ENCODE data around the gene RAPGEF1. TPM values are rescaled to one million over a fixed set of nuclear protein-coding genes. Genes with fewer than 3 reads are reported as not detected.

Gene RAPGEF1
- total RNA-seq, 1 experiment from 2014 or later: 55.6 TPM

- H3K18ac ChIP-seq (ENCODE audit: insufficient read length, low read depth, low read length): peak overlapping the region; percentile 47
- H2AK5ac ChIP-seq (ENCODE audit: insufficient read length, low read length): no peak overlapping the region
- peaks cover 38% of the 10 kb centered on the region for H3K4me1 ChIP-seq (ENCODE audit: insufficient read depth, low read length)
- H3K27ac ChIP-seq (ENCODE audit: insufficient read length, low read depth, low read length): no peak overlapping the region
- Mint-ChIP-seq H3K9me3 (peaks cover 8 to 10% of the 10 kb centered on the region in 2 experiments; a peak in 3 of 5 replicates), H3K36me3 (ENCODE audit: insufficient read depth in 1 of 3, low read depth in 3 of 3) (peaks cover 8 to 13% (median 13%) of the 10 kb centered on the region in 3 experiments), H3K27ac (peak overlapping the region; percentile 81 to 88 (median 87)), H3K4me3 (peak overlapping the region; percentile 3 to 5; a peak in 1 of 5 replicates), H3K27me3 (ENCODE audit: low read depth) (peaks cover 1% of the 10 kb centered on the region; the same call in 1 of the 2 replicates), H3K4me1 (peaks cover 96% of the 10 kb centered on the region in 2 experiments)
- H2BK5ac ChIP-seq (ENCODE audit: insufficient read length, low read length): no peak overlapping the region
- no peaks in the 10 kb centered on the region for H3K27me3 ChIP-seq (ENCODE audit: insufficient read depth, low read length)
- no peaks in the 10 kb centered on the region for H3K79me1 ChIP-seq (ENCODE audit: insufficient read depth, low read depth, low read length, poor library complexity, severe bottlenecking)
- no peak overlapping the region for H2AFZ ChIP-seq (ENCODE audit: low read length)
- no peaks in the 10 kb centered on the region for H4K20me1 ChIP-seq (ENCODE audit: control insufficient read depth, insufficient read depth, insufficient read length)
- no CpG with 5 or more reads among the region's 5 CpGs for WGBS (ENCODE audit: extremely low coverage, insufficient read length, low lambda C conversion rate)
- no peak overlapping the region for H2BK120ac ChIP-seq (ENCODE audit: low read depth, low read length, poor library complexity, severe bottlenecking)
- no peak overlapping the region for H4K5ac ChIP-seq (ENCODE audit: insufficient read length, low read depth, low read length)
- no peak overlapping the region for H3K4ac ChIP-seq (ENCODE audit: low read depth, low read length)
- no peak for TF ChIP-seq CTCF (conservative IDR thresholded peaks at IDR 0.05)
- peak overlapping the region; percentile 69 for H2BK12ac ChIP-seq (ENCODE audit: insufficient read length, low read depth, low read length)
- no peaks in the 10 kb centered on the region for H3K9me3 ChIP-seq (ENCODE audit: control insufficient read depth, low read depth, low read length)
- no peak overlapping the region for H3K23ac ChIP-seq (ENCODE audit: insufficient read length, low read depth, low read length)
- peak overlapping the region; percentile 29; the same call in 1 of the 2 replicates for H3K14ac ChIP-seq (ENCODE audit: insufficient read depth, low read length)
- peaks cover 6% of the 10 kb centered on the region; the same call in 1 of the 2 replicates for H3K79me2 ChIP-seq (ENCODE audit: insufficient read depth, low read length)
- no peak overlapping the region for H2BK15ac ChIP-seq (ENCODE audit: low read depth, low read length)
- no peaks in the 10 kb centered on the region for H3K23me2 ChIP-seq (ENCODE audit: insufficient read length, low read depth, low read length, poor library complexity, severe bottlenecking)
- no peak overlapping the region for H3K56ac ChIP-seq (ENCODE audit: insufficient read length, low read depth, low read length)
- H3T11ph ChIP-seq (ENCODE audit: low read length): no peak overlapping the region
- no peak overlapping the region for H2BK20ac ChIP-seq (ENCODE audit: low read depth, low read length, poor library complexity, severe bottlenecking)
- no peak overlapping the region for H3K9ac ChIP-seq (ENCODE audit: extremely low read depth, insufficient read length, low read length)
- H3K4me2 ChIP-seq (ENCODE audit: insufficient read depth, insufficient read length, low read length): peak overlapping the region; percentile 33
- no peak overlapping the region for H4K8ac ChIP-seq (replicated peaks; ENCODE audit: insufficient read length, low read depth, low read length)
- DNase-seq: no peak
- H4K91ac ChIP-seq (ENCODE audit: insufficient read length, low read depth, low read length): no peak overlapping the region
Measured at GRCh38 chr9:131678499-131679111, 61.3 kb downstream of the RAPGEF1 start.

Data from H9 (cell line).